Hippocampal formation (tissue), 2 donors: ENCODE measurements around the gene SLC6A19.
"Not testable (repeated sequence)": the region's sequence is repeated elsewhere in the genome, so short reads cannot be mapped to it uniquely, and the experiment has no call there.

Experiments
- DNase-seq, 2 donors: peaks; one replicate each; lab custom pipeline; 2025; lab: John Stamatoyannopoulos, UW

Gene SLC6A19

DNA sequence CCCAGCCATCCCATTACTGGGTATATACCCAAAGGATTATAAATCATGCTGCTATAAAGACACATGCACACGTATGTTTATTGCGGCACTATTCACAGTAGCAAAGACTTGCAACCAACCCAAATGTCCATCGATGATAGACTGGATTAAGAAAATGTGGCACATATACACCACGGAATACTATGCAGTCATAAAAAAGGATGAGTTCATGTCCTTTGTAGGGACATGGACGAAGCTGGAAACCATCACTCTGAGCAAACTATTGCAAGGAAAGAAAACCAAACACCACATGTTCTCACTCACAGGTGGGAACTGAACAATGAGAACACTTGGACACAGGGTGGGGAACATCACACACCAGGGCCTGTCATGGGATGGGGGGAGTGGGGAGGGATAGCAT lies 66.1 kb downstream of the SLC6A19 start:
- DNase-seq, result not testable (repeated sequence)

DNA sequence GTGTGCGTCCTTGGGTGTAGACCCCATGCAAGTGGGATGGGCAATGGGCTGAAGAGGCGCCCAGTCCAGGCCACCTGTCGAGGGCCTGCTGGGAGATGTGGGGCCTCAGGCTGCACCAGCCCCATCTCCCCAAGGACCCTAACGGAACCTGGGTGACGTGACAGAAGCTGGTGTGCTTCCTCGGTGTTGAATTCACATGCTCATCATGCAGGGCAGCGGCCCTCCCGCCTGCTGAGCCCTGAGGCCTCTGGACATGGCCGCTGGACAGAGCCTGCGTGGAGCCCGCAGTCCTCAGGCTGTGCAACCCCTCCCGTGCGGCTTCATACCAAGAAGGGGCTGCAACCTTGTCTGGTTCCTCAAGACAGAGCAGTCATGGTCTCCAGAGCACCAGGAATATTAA lies 66.7 kb downstream of the SLC6A19 start:
- no peak for DNase-seq

DNA sequence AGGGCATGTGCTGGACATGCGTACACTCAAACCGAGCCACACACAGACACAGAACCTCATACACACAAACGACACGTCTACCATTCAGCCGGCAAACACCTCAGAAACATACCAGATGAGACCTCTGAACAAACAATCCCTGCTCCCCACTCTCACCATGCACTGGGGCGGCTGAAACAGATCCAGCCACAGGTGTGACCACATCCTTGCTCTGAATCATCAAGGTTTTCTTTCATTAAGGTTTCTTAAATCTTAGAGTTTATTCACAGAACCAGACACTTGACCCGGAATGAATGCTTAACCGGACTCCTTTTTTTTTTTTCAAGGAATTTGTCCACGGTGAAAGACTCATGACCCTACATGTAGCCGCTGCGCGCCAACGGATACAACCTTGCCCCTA lies 67.3 kb downstream of the SLC6A19 start:
- DNase-seq, result no peak

DNA sequence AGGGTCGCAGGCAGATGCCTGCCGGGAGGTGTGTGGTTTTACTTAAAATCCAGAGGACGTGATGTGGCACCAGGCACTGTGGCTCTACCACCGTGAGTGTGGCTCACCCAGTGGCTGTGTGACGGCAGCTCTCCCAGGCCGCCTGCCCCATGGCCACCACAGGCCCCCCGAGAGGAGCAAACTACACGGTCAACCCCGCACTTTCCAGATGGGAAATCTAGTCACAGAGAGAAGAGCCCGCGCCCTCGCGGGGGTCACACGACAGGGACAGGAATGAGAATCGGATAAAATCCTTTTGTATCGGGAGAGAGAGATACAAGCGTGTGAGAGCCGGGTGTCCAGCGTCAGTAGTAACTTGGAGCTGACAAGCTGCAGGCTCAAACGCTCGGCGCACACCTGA lies 69.0 kb downstream of the SLC6A19 start:
- DNase-seq, result no peak

DNA sequence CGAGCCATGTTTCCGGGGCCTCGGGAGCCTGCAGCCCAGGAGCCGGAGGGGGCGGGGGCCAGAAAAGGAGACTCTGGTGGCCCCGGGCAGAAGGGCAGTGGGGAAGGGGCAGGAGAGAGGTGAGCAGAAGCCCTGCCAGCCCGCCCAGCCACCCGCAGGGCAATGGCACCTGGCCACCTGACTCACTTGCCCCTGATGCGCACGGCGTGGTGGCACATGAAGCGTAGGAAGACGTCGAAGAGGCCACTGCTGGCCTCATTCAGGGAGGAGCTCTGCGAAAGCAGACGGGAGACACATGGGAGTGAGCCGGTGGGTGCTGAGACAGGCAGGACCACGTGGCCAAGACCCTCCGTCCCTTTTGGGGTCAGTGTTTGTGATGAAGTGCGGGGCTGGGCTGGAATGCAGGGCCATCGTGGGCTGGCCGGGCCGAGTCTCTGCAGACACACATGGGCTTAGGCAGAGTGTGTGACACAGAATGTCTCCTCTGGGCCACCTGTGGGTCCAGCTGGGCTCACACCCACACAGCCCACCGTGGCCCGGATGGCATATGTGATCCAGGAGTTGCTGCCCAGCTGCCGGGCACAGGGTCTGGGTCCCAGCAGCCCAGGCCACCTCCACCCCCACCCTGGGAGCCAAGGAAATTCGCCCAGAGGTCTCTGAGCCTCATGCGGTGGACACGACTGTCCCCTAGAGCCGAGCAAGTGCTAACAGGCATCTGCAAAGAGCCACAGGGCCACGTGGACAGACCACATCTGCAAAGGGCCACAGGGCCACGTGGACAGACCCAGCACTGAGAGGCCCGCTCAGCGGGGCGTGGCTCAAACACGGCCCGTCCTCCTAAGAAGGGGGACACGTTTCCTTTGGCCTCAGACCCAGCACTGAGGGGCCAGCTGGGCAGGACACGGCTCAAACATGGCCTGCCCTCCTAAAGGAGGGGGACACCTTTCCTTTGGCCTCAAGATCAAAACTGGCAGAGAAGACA lies 69.8 kb downstream of the SLC6A19 start:
- no peak for DNase-seq

DNA sequence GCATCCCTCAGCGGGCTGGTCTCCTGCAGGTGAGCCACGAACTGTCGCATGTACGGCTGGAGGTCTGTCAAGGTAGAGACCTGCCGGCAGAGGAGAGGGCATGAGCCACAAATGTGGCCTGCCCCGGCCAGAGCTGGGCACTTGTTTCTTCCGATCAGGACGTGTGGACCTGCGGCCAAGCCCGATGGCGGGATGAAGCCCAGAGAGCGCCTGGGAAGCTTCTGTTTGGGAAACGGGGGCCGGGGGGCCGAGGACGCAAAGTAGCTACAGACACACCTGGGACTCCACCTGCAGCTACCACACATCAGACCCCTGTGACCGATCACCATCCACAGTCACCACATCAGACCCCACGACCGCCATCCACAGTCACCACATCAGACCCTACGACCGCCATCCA lies 70.8 kb downstream of the SLC6A19 start:
- no peak for DNase-seq

DNA sequence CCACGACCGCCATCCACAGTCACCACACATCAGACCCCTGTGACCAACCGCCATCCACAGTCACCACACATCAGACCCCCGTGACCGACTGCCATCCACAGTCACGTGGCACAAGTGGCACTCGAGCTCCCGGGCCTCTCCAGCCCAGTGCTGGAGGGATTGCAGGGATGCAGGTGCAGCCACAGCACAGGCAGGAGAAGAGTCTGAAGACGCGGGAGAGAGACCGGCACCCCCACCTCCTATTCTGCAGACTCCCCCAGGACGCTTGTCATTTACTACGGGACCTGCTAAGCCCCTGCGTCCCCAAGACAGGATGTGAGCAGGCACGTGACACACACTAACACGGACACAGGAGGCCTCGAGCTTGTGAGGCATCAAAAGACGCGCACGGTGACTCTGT lies 72.3 kb downstream of the SLC6A19 start:
- DNase-seq, result no peak

DNA sequence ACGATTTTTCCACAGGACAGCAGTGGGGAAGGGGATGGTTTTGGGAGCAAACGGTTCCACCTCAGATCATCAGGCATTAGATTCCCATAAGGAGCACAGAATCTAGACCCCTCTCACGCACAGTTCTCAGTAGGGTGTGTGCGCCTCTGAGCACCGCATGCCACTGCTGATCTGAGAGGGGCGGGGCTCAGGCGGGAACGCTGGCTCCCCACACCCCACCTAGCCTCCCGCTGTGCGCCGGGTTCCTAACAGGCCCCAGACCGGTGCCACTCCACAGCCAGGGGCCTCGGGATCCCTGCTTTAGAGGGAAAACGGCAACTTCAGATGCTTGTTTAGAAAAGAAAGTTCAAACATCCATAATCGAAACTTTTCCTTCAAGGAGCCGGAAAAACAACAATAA lies 73.1 kb downstream of the SLC6A19 start:
- no peak for DNase-seq
